Lower leg skin (tissue), 3 donors: ENCODE measurements around the gene NEB.

Experiments
- POLR2A ChIP-seq, 2 donors: fragments of 450-650 bp; IDR thresholded peaks; one replicate each; pipeline ENCODE4 v1.6.1; 2016 to 2017; ENCODE audit warnings: antibody characterized with exemption in 2 of 2, mild to moderate bottlenecking in 1 of 2, moderate library complexity in 1 of 2
- TF ChIP-seq, protein P1 (sequence below), 3 donors: fragments of 450-650 bp; IDR thresholded peaks; one replicate each; pipeline ENCODE4 v1.5.1; 2016; ENCODE audit warnings: antibody characterized with exemption in 3 of 3, mild to moderate bottlenecking in 3 of 3, moderate library complexity in 2 of 3

DNA sequence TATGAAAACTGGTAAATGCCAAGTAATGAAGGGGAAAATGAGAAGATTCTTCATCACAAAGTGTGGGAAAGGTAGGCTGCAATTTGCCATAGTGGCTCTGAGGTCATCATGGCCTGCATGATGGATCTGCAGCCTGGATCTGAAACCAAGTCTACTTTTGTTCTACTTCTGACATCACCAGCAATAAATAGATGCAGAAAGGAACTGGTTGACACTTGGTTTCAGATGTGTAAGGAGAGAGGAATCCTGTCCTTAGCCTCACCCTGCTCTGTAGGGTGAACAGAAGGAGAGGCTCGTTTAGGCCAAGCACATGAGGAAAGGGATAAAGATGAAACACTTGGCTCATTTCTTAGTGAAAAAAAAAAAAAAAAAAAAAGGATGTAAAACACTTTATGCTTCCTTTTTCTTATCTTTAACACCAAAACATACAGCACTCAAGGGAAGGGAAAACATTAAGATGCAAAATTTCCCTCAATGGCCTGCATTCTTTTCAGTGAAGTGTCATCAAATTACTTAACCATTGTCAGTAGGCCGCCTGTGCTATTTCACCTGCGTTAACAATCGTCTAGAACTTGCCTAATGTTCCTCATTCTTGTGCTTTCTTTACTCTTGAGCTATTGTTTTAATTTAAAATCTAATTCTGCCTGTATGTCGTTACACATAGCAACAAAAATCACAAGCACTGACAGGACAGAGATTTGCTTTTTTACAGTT lies 3.9 kb downstream of the NEB start:
- TF ChIP-seq, protein P1, sequence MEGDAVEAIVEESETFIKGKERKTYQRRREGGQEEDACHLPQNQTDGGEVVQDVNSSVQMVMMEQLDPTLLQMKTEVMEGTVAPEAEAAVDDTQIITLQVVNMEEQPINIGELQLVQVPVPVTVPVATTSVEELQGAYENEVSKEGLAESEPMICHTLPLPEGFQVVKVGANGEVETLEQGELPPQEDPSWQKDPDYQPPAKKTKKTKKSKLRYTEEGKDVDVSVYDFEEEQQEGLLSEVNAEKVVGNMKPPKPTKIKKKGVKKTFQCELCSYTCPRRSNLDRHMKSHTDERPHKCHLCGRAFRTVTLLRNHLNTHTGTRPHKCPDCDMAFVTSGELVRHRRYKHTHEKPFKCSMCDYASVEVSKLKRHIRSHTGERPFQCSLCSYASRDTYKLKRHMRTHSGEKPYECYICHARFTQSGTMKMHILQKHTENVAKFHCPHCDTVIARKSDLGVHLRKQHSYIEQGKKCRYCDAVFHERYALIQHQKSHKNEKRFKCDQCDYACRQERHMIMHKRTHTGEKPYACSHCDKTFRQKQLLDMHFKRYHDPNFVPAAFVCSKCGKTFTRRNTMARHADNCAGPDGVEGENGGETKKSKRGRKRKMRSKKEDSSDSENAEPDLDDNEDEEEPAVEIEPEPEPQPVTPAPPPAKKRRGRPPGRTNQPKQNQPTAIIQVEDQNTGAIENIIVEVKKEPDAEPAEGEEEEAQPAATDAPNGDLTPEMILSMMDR (IDR thresholded peaks at IDR 0.05), result no peak
- TF ChIP-seq POLR2A (IDR thresholded peaks at IDR 0.05), result no peak
